Uterus (tissue), 2 donors: Measurements from ENCODE around the gene EXTL2.

ENCODE experiments used
- POLR2A ChIP-seq, 2 donors: fragments of 450-650 bp; IDR thresholded peaks; one replicate each; pipeline ENCODE4 v1.6.1; 2016; ENCODE audit warnings: antibody characterized with exemption in 2 of 2, mild to moderate bottlenecking in 1 of 2, moderate library complexity in 1 of 2
- TF ChIP-seq, protein P1 (sequence below), 4 experiments: fragments of 200-600 bp in 2 of 4; fragments of 450-650 bp in 2 of 4; sonication (generic) in 2 of 4; IDR thresholded peaks; one replicate each; pipeline ENCODE4 v1.5.1; 2016 to 2019; ENCODE audit warnings: antibody characterized with exemption in 4 of 4, mild to moderate bottlenecking in 2 of 4, moderate library complexity in 1 of 4

- TF ChIP-seq, protein P1, sequence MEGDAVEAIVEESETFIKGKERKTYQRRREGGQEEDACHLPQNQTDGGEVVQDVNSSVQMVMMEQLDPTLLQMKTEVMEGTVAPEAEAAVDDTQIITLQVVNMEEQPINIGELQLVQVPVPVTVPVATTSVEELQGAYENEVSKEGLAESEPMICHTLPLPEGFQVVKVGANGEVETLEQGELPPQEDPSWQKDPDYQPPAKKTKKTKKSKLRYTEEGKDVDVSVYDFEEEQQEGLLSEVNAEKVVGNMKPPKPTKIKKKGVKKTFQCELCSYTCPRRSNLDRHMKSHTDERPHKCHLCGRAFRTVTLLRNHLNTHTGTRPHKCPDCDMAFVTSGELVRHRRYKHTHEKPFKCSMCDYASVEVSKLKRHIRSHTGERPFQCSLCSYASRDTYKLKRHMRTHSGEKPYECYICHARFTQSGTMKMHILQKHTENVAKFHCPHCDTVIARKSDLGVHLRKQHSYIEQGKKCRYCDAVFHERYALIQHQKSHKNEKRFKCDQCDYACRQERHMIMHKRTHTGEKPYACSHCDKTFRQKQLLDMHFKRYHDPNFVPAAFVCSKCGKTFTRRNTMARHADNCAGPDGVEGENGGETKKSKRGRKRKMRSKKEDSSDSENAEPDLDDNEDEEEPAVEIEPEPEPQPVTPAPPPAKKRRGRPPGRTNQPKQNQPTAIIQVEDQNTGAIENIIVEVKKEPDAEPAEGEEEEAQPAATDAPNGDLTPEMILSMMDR (IDR thresholded peaks at IDR 0.05) = no peak
- TF ChIP-seq POLR2A (IDR thresholded peaks at IDR 0.05) = no peak
These were observed 18.4 kb downstream of the EXTL2 start for GRCh38 chr1:100876291-100876690.
